Keratinocyte (primary cell): ENCODE results near the gene FOXK1. TPM values are rescaled to one million over a fixed set of nuclear protein-coding genes. Genes with fewer than 3 reads are reported as not detected.

Experiments used
- DNase-seq: peaks from one replicate; pipeline ENCODE4 v3.0.0-alpha.2; 2011; ENCODE audit warnings: low read depth, missing footprints, low spot score
- FAIRE-seq: peaks from 2 replicates; lab custom pipeline; 2011; peaks lifted over from hg19 to GRCh38; lab: Jason Lieb, UNC
- H2AFZ ChIP-seq: 2 replicates; pipeline ENCODE4 v1.6.0; 2012; ENCODE audit warnings: low read length, control low read depth, inconsistent platforms; ENCODE audit not compliant: control insufficient read depth
- H3K27ac ChIP-seq: 2 replicates; pipeline ENCODE4 v1.5.1; 2011; ENCODE audit warnings: low read length; ENCODE audit not compliant: control insufficient read depth, insufficient read depth
- H3K27me3 ChIP-seq: 3 replicates; pipeline ENCODE4 v1.6.0; 2011; ENCODE audit warnings: low read length; ENCODE audit not compliant: control insufficient read depth, insufficient read depth; ENCODE audit errors: extremely low read depth
- H3K36me3 ChIP-seq, 2 experiments: 2 replicates in 1 of 2; 3 replicates in 1 of 2; pipeline ENCODE4 v1.5.1; 2011; ENCODE audit warnings: low read length in 2 of 2, mild to moderate bottlenecking in 1 of 2; ENCODE audit not compliant: control insufficient read depth in 2 of 2, insufficient read depth in 2 of 2; ENCODE audit errors: extremely low read depth in 1 of 2
- H3K4me1 ChIP-seq: 3 replicates; pipeline ENCODE4 v1.5.1; 2011; ENCODE audit warnings: low read length; ENCODE audit not compliant: control insufficient read depth, insufficient read depth; ENCODE audit errors: extremely low read depth
- H3K4me2 ChIP-seq: 3 replicates; pipeline ENCODE4 v1.6.0; 2011; ENCODE audit warnings: low read depth, low read length; ENCODE audit not compliant: control insufficient read depth, insufficient read depth; ENCODE audit errors: extremely low read depth
- H3K4me3 ChIP-seq, 3 experiments: fragments of 200-600 bp in 1 of 3; sonication (generic) in 1 of 3; 2 replicates in 2 of 3; 3 replicates in 1 of 3; pipeline ENCODE4 v1.5.1; 2011 to 2016; ENCODE audit warnings: low read length in 3 of 3, mild to moderate bottlenecking in 3 of 3, control low read depth in 2 of 3, inconsistent platforms in 1 of 3, low read depth in 1 of 3, mixed read lengths in 1 of 3, mixed run types in 1 of 3, moderate library complexity in 1 of 3; ENCODE audit not compliant: control insufficient read depth in 2 of 3, insufficient read depth in 2 of 3; ENCODE audit errors: extremely low read depth in 1 of 3
- H3K79me2 ChIP-seq: 2 replicates; pipeline ENCODE4 v1.6.0; 2012; ENCODE audit warnings: low read length; ENCODE audit not compliant: control insufficient read depth, insufficient read depth
- H3K9ac ChIP-seq: 3 replicates; pipeline ENCODE4 v1.6.0; 2011; ENCODE audit warnings: low read length; ENCODE audit not compliant: control insufficient read depth, insufficient read depth; ENCODE audit errors: extremely low read depth
- H3K9me1 ChIP-seq: 3 replicates; pipeline ENCODE4 v1.6.0; 2011; ENCODE audit warnings: low read length; ENCODE audit not compliant: control insufficient read depth, insufficient read depth; ENCODE audit errors: extremely low read depth
- H3K9me3 ChIP-seq: 2 replicates; pipeline ENCODE4 v1.5.1; 2012; ENCODE audit warnings: low read depth, low read length; ENCODE audit not compliant: control insufficient read depth
- H4K20me1 ChIP-seq: 3 replicates; pipeline ENCODE4 v1.6.0; 2011; ENCODE audit warnings: low read length; ENCODE audit not compliant: control insufficient read depth, insufficient read depth; ENCODE audit errors: extremely low read depth
- EZH2 ChIP-seq: IDR thresholded peaks from one replicate; pipeline ENCODE4 v1.6.1; 2012; ENCODE audit warnings: inconsistent platforms, mild to moderate bottlenecking, low read length, moderate library complexity
- dilution Hi-C: fragments of 300-500 bp; cut with MboI; formaldehyde crosslinking; loops from one replicate; pipeline ENCODE4 v1.7.0; 2020; ENCODE audit warnings: low sequenced_read_pairs; ENCODE audit not compliant: extremely low pct_ligation_motif_present
- polyA plus RNA-seq, 5 experiments: library from polyadenylated mRNA; depleted of rRNA in 3 of 5; stranded (reverse) in 3 of 5; stranded (forward) in 1 of 5; unstranded in 1 of 5; fragments of >200 nt; gene quantifications; 1 replicate in 1 of 5; 2 replicates in 3 of 5; 3 replicates in 1 of 5; pipeline versions ENCODE4 v1.2.1 to v1.2.3, GENCODE V29; 2011 to 2012; ENCODE audit warnings: missing spikeins in 2 of 5, low read depth in 1 of 5, low replicate concordance in 1 of 5
- TF ChIP-seq, protein P1 (sequence below), 3 experiments: IDR thresholded peaks in 1 of 3; conservative IDR thresholded peaks in 1 of 3; optimal IDR thresholded peaks in 1 of 3; 2 replicates in 2 of 3; 3 replicates in 1 of 3; pipeline versions ENCODE3 to v1.5.1; 2011; ENCODE audit warnings: low read length in 3 of 3, mild to moderate bottlenecking in 3 of 3, moderate library complexity in 2 of 3, control low read depth in 1 of 3, inconsistent platforms in 1 of 3; ENCODE audit not compliant: insufficient read depth in 2 of 3; ENCODE audit errors: extremely low read depth in 1 of 3

Gene FOXK1
- polyA plus RNA-seq, 1 donor (not counting 4 experiments of a cell fraction or from before 2014, with no cell fraction given): 4.4 TPM

- FAIRE-seq (no peak), DNase-seq (no peak)
- no peak overlapping the region for H3K4me3 ChIP-seq
- no peaks in the 10 kb centered on the region for H3K79me2 ChIP-seq
- H3K9ac ChIP-seq: no peak overlapping the region
- no peak overlapping the region for H2AFZ ChIP-seq
- H3K9me1 ChIP-seq: no peaks in the 10 kb centered on the region
- H4K20me1 ChIP-seq: no peaks in the 10 kb centered on the region
- H3K27me3 ChIP-seq: peaks cover 28% of the 10 kb centered on the region
- no peaks in the 10 kb centered on the region for H3K36me3 ChIP-seq
- H3K9me3 ChIP-seq: no peaks in the 10 kb centered on the region
- H3K4me1 ChIP-seq: no peaks in the 10 kb centered on the region
- dilution Hi-C loops: no loop called here
- TF ChIP-seq, protein P1, sequence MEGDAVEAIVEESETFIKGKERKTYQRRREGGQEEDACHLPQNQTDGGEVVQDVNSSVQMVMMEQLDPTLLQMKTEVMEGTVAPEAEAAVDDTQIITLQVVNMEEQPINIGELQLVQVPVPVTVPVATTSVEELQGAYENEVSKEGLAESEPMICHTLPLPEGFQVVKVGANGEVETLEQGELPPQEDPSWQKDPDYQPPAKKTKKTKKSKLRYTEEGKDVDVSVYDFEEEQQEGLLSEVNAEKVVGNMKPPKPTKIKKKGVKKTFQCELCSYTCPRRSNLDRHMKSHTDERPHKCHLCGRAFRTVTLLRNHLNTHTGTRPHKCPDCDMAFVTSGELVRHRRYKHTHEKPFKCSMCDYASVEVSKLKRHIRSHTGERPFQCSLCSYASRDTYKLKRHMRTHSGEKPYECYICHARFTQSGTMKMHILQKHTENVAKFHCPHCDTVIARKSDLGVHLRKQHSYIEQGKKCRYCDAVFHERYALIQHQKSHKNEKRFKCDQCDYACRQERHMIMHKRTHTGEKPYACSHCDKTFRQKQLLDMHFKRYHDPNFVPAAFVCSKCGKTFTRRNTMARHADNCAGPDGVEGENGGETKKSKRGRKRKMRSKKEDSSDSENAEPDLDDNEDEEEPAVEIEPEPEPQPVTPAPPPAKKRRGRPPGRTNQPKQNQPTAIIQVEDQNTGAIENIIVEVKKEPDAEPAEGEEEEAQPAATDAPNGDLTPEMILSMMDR (optimal IDR thresholded peaks at IDR 0.05 in 1 of 3, IDR thresholded peaks at IDR 0.05 in 1 of 3, conservative IDR thresholded peaks at IDR 0.05 in 1 of 3; ENCODE audit: extremely low read depth in 1 of 3, insufficient read depth in 2 of 3, low read length in 3 of 3): no peak
- no peak for TF ChIP-seq EZH2
- H3K27ac ChIP-seq: no peak overlapping the region
- no peak overlapping the region for H3K4me2 ChIP-seq
Measured at GRCh38 chr7:4803397-4804241, 121.5 kb downstream of the FOXK1 start.

DNA sequence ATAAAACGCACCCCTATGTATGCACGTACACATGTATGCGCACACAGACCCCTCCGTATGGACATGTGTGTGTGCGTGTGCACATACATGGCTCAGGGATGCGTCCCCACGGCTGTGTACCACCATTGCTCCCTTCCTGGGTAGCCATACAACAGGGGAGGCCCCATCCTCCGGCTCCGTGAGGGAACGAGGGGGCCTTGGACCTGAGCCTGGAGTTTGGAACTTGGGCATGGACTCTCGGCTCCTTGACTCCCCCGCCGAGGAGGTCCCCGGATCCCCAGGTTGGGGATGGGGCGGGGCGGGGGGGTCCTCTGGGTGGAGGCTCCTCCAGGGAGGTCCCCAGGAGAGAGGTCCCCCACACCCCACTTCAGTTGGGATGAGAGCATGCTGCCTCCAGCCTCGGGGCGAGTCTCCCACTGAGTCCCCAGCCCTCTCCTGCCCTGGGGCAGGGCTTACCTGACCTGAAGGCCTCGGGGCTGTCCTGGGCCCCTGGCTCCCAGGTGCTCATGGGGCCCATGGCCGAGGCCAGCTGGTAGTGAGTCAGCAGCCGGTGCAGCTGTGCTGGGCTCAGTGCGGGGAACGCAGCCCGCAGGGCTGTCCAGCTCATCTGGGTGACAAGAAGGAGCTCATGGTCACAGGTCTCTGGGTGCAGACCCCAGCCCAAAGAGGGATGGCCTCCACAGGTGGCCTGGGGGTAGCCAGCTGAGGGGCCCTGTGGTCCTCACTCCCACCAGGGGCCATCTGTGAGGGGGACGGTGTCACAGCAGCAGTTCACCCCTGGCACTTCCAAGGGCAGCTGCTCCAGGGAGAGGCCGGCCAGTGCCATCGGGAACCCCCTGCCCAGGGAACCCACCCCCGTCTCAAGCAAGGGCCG lies 123.3 kb downstream of the FOXK1 start:
- H3K27ac ChIP-seq: no peak overlapping the region
- no peaks in the 10 kb centered on the region for H3K9me3 ChIP-seq
- DNase-seq (no peak), FAIRE-seq (no peak)
- no peak overlapping the region for H2AFZ ChIP-seq
- H3K36me3 ChIP-seq: no peaks in the 10 kb centered on the region
- dilution Hi-C loops: no loop called here
- TF ChIP-seq, protein P1 (optimal IDR thresholded peaks at IDR 0.05 in 1 of 3, IDR thresholded peaks at IDR 0.05 in 1 of 3, conservative IDR thresholded peaks at IDR 0.05 in 1 of 3; ENCODE audit: extremely low read depth in 1 of 3, insufficient read depth in 2 of 3, low read length in 3 of 3): no peak
- no peak for TF ChIP-seq EZH2
- H3K79me2 ChIP-seq: no peaks in the 10 kb centered on the region
- H3K4me2 ChIP-seq: no peak overlapping the region
- no peaks in the 10 kb centered on the region for H3K4me1 ChIP-seq
- H3K27me3 ChIP-seq: peaks cover 30% of the 10 kb centered on the region
- no peak overlapping the region for H3K9ac ChIP-seq
- H4K20me1 ChIP-seq: no peaks in the 10 kb centered on the region
- H3K4me3 ChIP-seq: no peak overlapping the region
- H3K9me1 ChIP-seq: no peaks in the 10 kb centered on the region
